Suprapubic skin (tissue), 4 donors: ENCODE data around the gene SEMA5B. TPM values are rescaled to one million over a fixed set of nuclear protein-coding genes. Genes with fewer than 3 reads are reported as not detected.

Experiments
- DNase-seq, 2 donors: peaks; one replicate each; pipeline ENCODE4 v3.0.0-alpha.2; 2019; ENCODE audit warnings: low spot score in 2 of 2
- H3K27ac ChIP-seq: fragments of 200-600 bp; sonication (generic); one replicate; pipeline ENCODE4 v1.5.1; 2019
- H3K27me3 ChIP-seq: fragments of 200-600 bp; sonication (generic); one replicate; pipeline ENCODE4 v1.5.1; 2019
- H3K36me3 ChIP-seq: fragments of 200-600 bp; sonication (generic); one replicate; pipeline ENCODE4 v1.5.1; 2019
- H3K4me1 ChIP-seq: fragments of 200-600 bp; sonication (generic); one replicate; pipeline ENCODE4 v1.5.1; 2019
- H3K4me3 ChIP-seq: fragments of 200-600 bp; sonication (generic); one replicate; pipeline ENCODE4 v1.5.1; 2019; ENCODE audit warnings: mild to moderate bottlenecking
- H3K9me3 ChIP-seq: fragments of 200-600 bp; sonication (generic); one replicate; pipeline ENCODE4 v1.5.1; 2019
- EP300 ChIP-seq: sonication (generic); formaldehyde crosslinking; IDR thresholded peaks from one replicate; pipeline ENCODE4 v1.6.1; 2017; ENCODE audit warnings: antibody characterized with exemption
- POLR2A ChIP-seq, 2 donors: fragments of 450-650 bp; IDR thresholded peaks; one replicate each; pipeline ENCODE4 v1.6.1; 2017; ENCODE audit warnings: antibody characterized with exemption in 2 of 2, mild to moderate bottlenecking in 2 of 2, moderate library complexity in 2 of 2
- POLR2AphosphoS5 ChIP-seq, 3 donors: sonication (generic); formaldehyde crosslinking; IDR thresholded peaks; one replicate each; pipeline ENCODE4 v1.6.1; 2017; ENCODE audit warnings: antibody characterized with exemption in 3 of 3
- WGBS: methylation state at CpG from one replicate; pipeline ENCODE4 v1.1.5; 2018; 5-methylcytosine and 5-hydroxymethylcytosine counted together
- total RNA-seq, 4 donors: library from RNA; depleted of rRNA; stranded (reverse); fragments of >200 nt; gene quantifications; one replicate each; pipeline ENCODE4 v1.1.0, GENCODE V29; 2016
- TF ChIP-seq, protein P1 (sequence below), 2 donors: fragments of 200-600 bp in 1 of 2; fragments of 450-650 bp in 1 of 2; sonication (generic) in 1 of 2; IDR thresholded peaks; one replicate each; pipeline ENCODE4 v1.5.1; 2016 to 2019; ENCODE audit warnings: antibody characterized with exemption in 2 of 2, mild to moderate bottlenecking in 1 of 2, moderate library complexity in 1 of 2

SEMA5B gene
- total RNA-seq, 4 donors from 2014 or later: 1.4 to 2.0 (median 1.8) TPM; not detected in 1

GRCh38 chr3:123025642-123026521 is 1.7 kb downstream of the SEMA5B start:
- DNase-seq: no peak
- TF ChIP-seq POLR2A (IDR thresholded peaks at IDR 0.05) (no peak), EP300 (no peak), POLR2AphosphoS5 (IDR thresholded peaks at IDR 0.05) (no peak)
- TF ChIP-seq, protein P1, sequence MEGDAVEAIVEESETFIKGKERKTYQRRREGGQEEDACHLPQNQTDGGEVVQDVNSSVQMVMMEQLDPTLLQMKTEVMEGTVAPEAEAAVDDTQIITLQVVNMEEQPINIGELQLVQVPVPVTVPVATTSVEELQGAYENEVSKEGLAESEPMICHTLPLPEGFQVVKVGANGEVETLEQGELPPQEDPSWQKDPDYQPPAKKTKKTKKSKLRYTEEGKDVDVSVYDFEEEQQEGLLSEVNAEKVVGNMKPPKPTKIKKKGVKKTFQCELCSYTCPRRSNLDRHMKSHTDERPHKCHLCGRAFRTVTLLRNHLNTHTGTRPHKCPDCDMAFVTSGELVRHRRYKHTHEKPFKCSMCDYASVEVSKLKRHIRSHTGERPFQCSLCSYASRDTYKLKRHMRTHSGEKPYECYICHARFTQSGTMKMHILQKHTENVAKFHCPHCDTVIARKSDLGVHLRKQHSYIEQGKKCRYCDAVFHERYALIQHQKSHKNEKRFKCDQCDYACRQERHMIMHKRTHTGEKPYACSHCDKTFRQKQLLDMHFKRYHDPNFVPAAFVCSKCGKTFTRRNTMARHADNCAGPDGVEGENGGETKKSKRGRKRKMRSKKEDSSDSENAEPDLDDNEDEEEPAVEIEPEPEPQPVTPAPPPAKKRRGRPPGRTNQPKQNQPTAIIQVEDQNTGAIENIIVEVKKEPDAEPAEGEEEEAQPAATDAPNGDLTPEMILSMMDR (IDR thresholded peaks at IDR 0.05): no peak
- Histone ChIP-seq H3K36me3 (no peaks in the 10 kb centered on the region), H3K4me3 (peak overlapping the region; percentile 53), H3K9me3 (no peaks in the 10 kb centered on the region), H3K27ac (no peak overlapping the region), H3K27me3 (peaks cover 87% of the 10 kb centered on the region), H3K4me1 (peaks cover 31% of the 10 kb centered on the region)
- WGBS: 48% methylated on average over 15 of the region's 33 CpGs

- H3K27ac ChIP-seq: no peak overlapping the region
- H3K36me3 ChIP-seq: no peaks in the 10 kb centered on the region
- H3K4me3 ChIP-seq: no peak overlapping the region
- H3K4me1 ChIP-seq: peaks cover 31% of the 10 kb centered on the region
- no peaks in the 10 kb centered on the region for H3K9me3 ChIP-seq
- WGBS: 95% methylated on average over 1 of the region's 1 CpG
- no peak for DNase-seq
- TF ChIP-seq, protein P1 (IDR thresholded peaks at IDR 0.05): no peak
- TF ChIP-seq POLR2AphosphoS5 (IDR thresholded peaks at IDR 0.05): no peak
- no peak for TF ChIP-seq EP300
- TF ChIP-seq POLR2A (IDR thresholded peaks at IDR 0.05): no peak
- peaks cover 71% of the 10 kb centered on the region for H3K27me3 ChIP-seq
Measured at GRCh38 chr3:123024056-123024455, 3.5 kb downstream of the SEMA5B start.

GRCh38 chr3:123021996-123022510 is 5.5 kb downstream of the SEMA5B start:
- 72% methylated on average over 7 of the region's 7 CpGs for WGBS
- peaks cover 52% of the 10 kb centered on the region for H3K27me3 ChIP-seq

GRCh38 chr3:123021388-123021787 is 6.2 kb downstream of the SEMA5B start:
- Histone ChIP-seq H3K36me3 (no peaks in the 10 kb centered on the region), H3K9me3 (no peaks in the 10 kb centered on the region), H3K4me3 (no peak overlapping the region), H3K27me3 (peaks cover 45% of the 10 kb centered on the region), H3K27ac (no peak overlapping the region), H3K4me1 (peaks cover 5% of the 10 kb centered on the region)
- WGBS: 95% methylated on average over 7 of the region's 7 CpGs
- TF ChIP-seq POLR2A (IDR thresholded peaks at IDR 0.05) (no peak), EP300 (no peak), POLR2AphosphoS5 (IDR thresholded peaks at IDR 0.05) (no peak)
- TF ChIP-seq, protein P1 (IDR thresholded peaks at IDR 0.05): no peak
- no peak for DNase-seq

More at GRCh38 chr3:123021996-123022510, 5.5 kb downstream of the SEMA5B start:
- no peak overlapping the region for H3K4me3 ChIP-seq
- peaks cover 12% of the 10 kb centered on the region for H3K4me1 ChIP-seq
- TF ChIP-seq, protein P1 (IDR thresholded peaks at IDR 0.05): no peak
- TF ChIP-seq POLR2AphosphoS5 (IDR thresholded peaks at IDR 0.05): no peak
- no peaks in the 10 kb centered on the region for H3K9me3 ChIP-seq
- H3K27ac ChIP-seq: no peak overlapping the region
- H3K36me3 ChIP-seq: no peaks in the 10 kb centered on the region
- no peak for DNase-seq

- WGBS: 85% methylated on average over 3 of the region's 3 CpGs
- Histone ChIP-seq H3K36me3 (no peaks in the 10 kb centered on the region), H3K4me1 (no peaks in the 10 kb centered on the region), H3K9me3 (no peaks in the 10 kb centered on the region), H3K27me3 (peaks cover 38% of the 10 kb centered on the region), H3K4me3 (no peak overlapping the region), H3K27ac (no peak overlapping the region)
- TF ChIP-seq, protein P1 (IDR thresholded peaks at IDR 0.05): no peak
- no peak for TF ChIP-seq EP300
- TF ChIP-seq POLR2AphosphoS5 (IDR thresholded peaks at IDR 0.05): no peak
- no peak for TF ChIP-seq POLR2A (IDR thresholded peaks at IDR 0.05)
- no peak for DNase-seq
Measured at GRCh38 chr3:123020709-123021108, 6.9 kb downstream of the SEMA5B start.
